Endothelial cell of umbilical vein (primary cell): ENCODE measurements around the gene NCAN. TPM values are rescaled to one million over a fixed set of nuclear protein-coding genes. Genes with fewer than 3 reads are reported as not detected.

Experiments used
- BruUV-seq: library from RNA; stranded (reverse); fragments of 400-500 nt; replicated peaks from 2 replicates; lab custom pipeline; 2021; lab: Mats Ljungman, UMichigan
- CTCF ChIA-PET: fragments of 300-600, 350-600 bp; sonication (Branson Sonifier 250); formaldehyde crosslinking; loops from one replicate; lab custom pipeline; 2021; ENCODE audit warnings: antibody characterized with exemption, inconsistent platforms; lab: Charles Lee
- POLR2A ChIA-PET: fragments of 300-600, 350-600 bp; sonication (Branson Sonifier 250); formaldehyde crosslinking; loops from one replicate; lab custom pipeline; 2021; ENCODE audit warnings: antibody characterized with exemption, inconsistent platforms; lab: Charles Lee
- DNase-seq: peaks from one replicate; pipeline ENCODE4 v3.0.0-alpha.2; 2011; ENCODE audit warnings: low read depth, low spot score
- FAIRE-seq: peaks from 2 replicates; lab custom pipeline; 2011; peaks lifted over from hg19 to GRCh38; lab: Jason Lieb, UNC
- H2AFZ ChIP-seq: 2 replicates; pipeline ENCODE4 v1.6.0; 2012; ENCODE audit warnings: low read depth, low read length, control low read depth, inconsistent platforms
- H3K27ac ChIP-seq: 2 replicates; pipeline ENCODE4 v1.5.1; 2011; ENCODE audit warnings: low read depth, mild to moderate bottlenecking, control low read depth, low read length, moderate library complexity; ENCODE audit not compliant: insufficient read depth
- H3K27me3 ChIP-seq, 2 experiments: 2 replicates each; pipeline versions ENCODE4 v1.6.0 to v1.6.1; 2011; ENCODE audit warnings: low read length in 2 of 2, mixed read lengths in 1 of 2; ENCODE audit not compliant: control insufficient read depth in 2 of 2, insufficient read depth in 2 of 2
- H3K36me3 ChIP-seq, 2 experiments: 2 replicates in 1 of 2; 3 replicates in 1 of 2; pipeline ENCODE4 v1.5.1; 2011; ENCODE audit warnings: low read length in 2 of 2, mild to moderate bottlenecking in 1 of 2, moderate library complexity in 1 of 2; ENCODE audit not compliant: control insufficient read depth in 2 of 2, insufficient read depth in 2 of 2; ENCODE audit errors: extremely low read depth in 1 of 2
- H3K4me1 ChIP-seq: 3 replicates; pipeline ENCODE4 v1.5.1; 2011; ENCODE audit warnings: mild to moderate bottlenecking, low read length; ENCODE audit not compliant: control insufficient read depth, insufficient read depth; ENCODE audit errors: extremely low read depth
- H3K4me2 ChIP-seq: 2 replicates; pipeline ENCODE4 v1.6.1; 2011; ENCODE audit warnings: low read length, control low read depth, mixed read lengths; ENCODE audit not compliant: insufficient read depth
- H3K4me3 ChIP-seq, 3 experiments: fragments of 200-600 bp in 1 of 3; sonication (generic), shearing (Covaris generic) in 1 of 3; replicated peaks in 1 of 3; 2 replicates each; pipeline ENCODE4 v1.5.1; 2011 to 2016; ENCODE audit warnings: control low read depth in 3 of 3, low read length in 3 of 3, mild to moderate bottlenecking in 2 of 3, inconsistent platforms in 1 of 3, low read depth in 1 of 3, moderate library complexity in 1 of 3; ENCODE audit not compliant: insufficient read depth in 1 of 3
- H3K79me2 ChIP-seq: 2 replicates; pipeline ENCODE4 v1.6.0; 2012; ENCODE audit warnings: low read length, inconsistent platforms; ENCODE audit not compliant: control insufficient read depth, insufficient read depth
- H3K9ac ChIP-seq: replicated peaks from 2 replicates; pipeline ENCODE3; 2011; ENCODE audit warnings: low read length, control low read depth; ENCODE audit not compliant: insufficient read depth; ENCODE audit errors: extremely low read depth
- H3K9me1 ChIP-seq: replicated peaks from 3 replicates; pipeline ENCODE4 v1.6.0; 2011; ENCODE audit warnings: mild to moderate bottlenecking, low read length; ENCODE audit not compliant: control insufficient read depth, insufficient read depth; ENCODE audit errors: extremely low read depth
- H3K9me3 ChIP-seq: replicated peaks from 2 replicates; pipeline ENCODE4 v1.5.1; 2012; ENCODE audit warnings: low read length, inconsistent platforms; ENCODE audit not compliant: control insufficient read depth, insufficient read depth
- H4K20me1 ChIP-seq: replicated peaks from 2 replicates; pipeline ENCODE3; 2011; ENCODE audit warnings: mild to moderate bottlenecking, low read length; ENCODE audit not compliant: control insufficient read depth, insufficient read depth; ENCODE audit errors: extremely low read depth
- EZH2 ChIP-seq: IDR thresholded peaks from 2 replicates; pipeline ENCODE4 v1.6.1; 2012; ENCODE audit warnings: borderline replicate concordance, low read depth, mild to moderate bottlenecking, moderate library complexity, low read length, inconsistent platforms; ENCODE audit not compliant: severe bottlenecking
- FOS ChIP-seq: IDR thresholded peaks from 2 replicates; pipeline ENCODE4 v1.6.1; 2011; ENCODE audit warnings: mild to moderate bottlenecking, low read length, moderate library complexity, borderline replicate concordance; ENCODE audit not compliant: insufficient read depth
- GATA2 ChIP-seq: IDR thresholded peaks from 2 replicates; pipeline ENCODE4 v1.7.0; 2011; ENCODE audit warnings: low read depth, mild to moderate bottlenecking, moderate library complexity, mixed read lengths, low read length; ENCODE audit not compliant: insufficient read length, insufficient read depth
- JUN ChIP-seq: IDR thresholded peaks from 2 replicates; pipeline ENCODE4 v1.6.1; 2011; ENCODE audit warnings: borderline replicate concordance, low read depth; ENCODE audit not compliant: insufficient read length, insufficient read depth
- MAX ChIP-seq: IDR thresholded peaks from 2 replicates; pipeline ENCODE4 v1.6.1; 2011; ENCODE audit not compliant: insufficient read depth, insufficient read length
- MYC ChIP-seq: IDR thresholded peaks from one replicate; pipeline ENCODE4 v1.6.1; 2011; ENCODE audit warnings: mild to moderate bottlenecking, low read depth, low read length
- POLR2A ChIP-seq: IDR thresholded peaks from 2 replicates; pipeline ENCODE4 v1.6.1; 2012; ENCODE audit warnings: low read depth, mild to moderate bottlenecking, control low read depth, low read length
- POLR2AphosphoS5 ChIP-seq: IDR thresholded peaks from 2 replicates; pipeline ENCODE4 v1.6.1; 2012; ENCODE audit warnings: low read depth, mild to moderate bottlenecking, control low read depth, low read length, moderate library complexity; ENCODE audit not compliant: insufficient read depth
- dilution Hi-C: fragments of 300-500 bp; cut with MboI; formaldehyde crosslinking; loops from one replicate; pipeline ENCODE4 v1.15.0; 2019; ENCODE audit warnings: low sequenced_read_pairs; ENCODE audit not compliant: extremely low pct_ligation_motif_present
- intact Hi-C: fragments of 100-400 bp; cut with micrococcal nuclease; formaldehyde crosslinking; loops from one replicate; pipeline ENCODE4 v1.10.0; 2022
- polyA plus RNA-seq, 4 experiments: library from polyadenylated mRNA; depleted of rRNA in 3 of 4; stranded (reverse) in 3 of 4; unstranded in 1 of 4; fragments of >200 nt; gene quantifications; 2 replicates each; pipeline versions ENCODE4 v1.2.1 to v1.2.3, GENCODE V29; 2011 to 2012; ENCODE audit warnings: missing spikeins in 1 of 4
- total RNA-seq: library from RNA; stranded (reverse); gene quantifications from 2 replicates; pipeline ENCODE4 v1.2.3, GENCODE V29; 2021
- TF ChIP-seq, protein P1 (sequence below), 2 donors: IDR thresholded peaks; 1 replicate in 1 of 2; 2 replicates in 1 of 2; pipeline ENCODE4 v1.5.1; 2011; ENCODE audit warnings: low read length in 2 of 2, mild to moderate bottlenecking in 2 of 2, moderate library complexity in 2 of 2, control low read depth in 1 of 2, inconsistent platforms in 1 of 2, low read depth in 1 of 2; ENCODE audit not compliant: insufficient read depth in 1 of 2; ENCODE audit errors: extremely low read depth in 1 of 2

Gene NCAN
- total and polyA plus RNA-seq, 2 donors (not counting 3 experiments of a cell fraction or from before 2014, with no cell fraction given) = not detected

DNA sequence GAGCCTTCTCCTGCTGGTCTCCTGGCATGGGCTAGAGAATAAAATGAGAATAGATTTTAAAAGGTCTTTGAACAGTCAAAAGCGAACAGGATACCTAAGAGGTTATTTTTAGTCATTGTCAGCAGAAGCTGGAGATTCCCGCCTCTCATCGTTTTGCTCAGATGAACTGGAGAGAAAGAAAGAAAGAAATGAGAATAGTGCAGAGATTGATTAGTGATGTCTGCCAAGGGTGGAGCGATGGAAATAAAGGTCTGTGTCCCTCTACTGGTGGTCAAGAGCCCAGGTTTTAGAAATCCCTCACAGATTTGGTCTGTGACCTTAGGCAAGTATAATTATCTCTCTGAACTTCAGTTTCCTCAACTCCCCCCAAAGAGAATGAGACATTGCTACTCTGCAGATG lies 5.3 kb downstream of the NCAN start:
- H3K79me2 ChIP-seq = no peaks in the 10 kb centered on the region
- BruUV-seq = no TSS peak
- dilution Hi-C loops = no loop called here
- FAIRE-seq (no peak), DNase-seq (no peak)
- H3K4me1 ChIP-seq = no peaks in the 10 kb centered on the region
- no peak overlapping the region for H3K4me2 ChIP-seq
- ChIA-PET POLR2A (no interaction called here), CTCF (interaction anchor here (2.9 kb wide), 1 partner anchor 8 kb away, joined by 9 read pairs; no protein-coding TSS in a partner anchor)
- no peaks in the 10 kb centered on the region for H3K9me3 ChIP-seq
- no peak overlapping the region for H3K9ac ChIP-seq
- no peak overlapping the region for H3K4me3 ChIP-seq
- no peaks in the 10 kb centered on the region for H3K9me1 ChIP-seq
- intact Hi-C loops = no loop called here
- no peak for TF ChIP-seq POLR2AphosphoS5
- TF ChIP-seq, protein P1, sequence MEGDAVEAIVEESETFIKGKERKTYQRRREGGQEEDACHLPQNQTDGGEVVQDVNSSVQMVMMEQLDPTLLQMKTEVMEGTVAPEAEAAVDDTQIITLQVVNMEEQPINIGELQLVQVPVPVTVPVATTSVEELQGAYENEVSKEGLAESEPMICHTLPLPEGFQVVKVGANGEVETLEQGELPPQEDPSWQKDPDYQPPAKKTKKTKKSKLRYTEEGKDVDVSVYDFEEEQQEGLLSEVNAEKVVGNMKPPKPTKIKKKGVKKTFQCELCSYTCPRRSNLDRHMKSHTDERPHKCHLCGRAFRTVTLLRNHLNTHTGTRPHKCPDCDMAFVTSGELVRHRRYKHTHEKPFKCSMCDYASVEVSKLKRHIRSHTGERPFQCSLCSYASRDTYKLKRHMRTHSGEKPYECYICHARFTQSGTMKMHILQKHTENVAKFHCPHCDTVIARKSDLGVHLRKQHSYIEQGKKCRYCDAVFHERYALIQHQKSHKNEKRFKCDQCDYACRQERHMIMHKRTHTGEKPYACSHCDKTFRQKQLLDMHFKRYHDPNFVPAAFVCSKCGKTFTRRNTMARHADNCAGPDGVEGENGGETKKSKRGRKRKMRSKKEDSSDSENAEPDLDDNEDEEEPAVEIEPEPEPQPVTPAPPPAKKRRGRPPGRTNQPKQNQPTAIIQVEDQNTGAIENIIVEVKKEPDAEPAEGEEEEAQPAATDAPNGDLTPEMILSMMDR (IDR thresholded peaks at IDR 0.05; ENCODE audit: extremely low read depth in 1 of 2, insufficient read depth in 1 of 2, low read depth in 1 of 2, low read length in 2 of 2) = peak; percentile 7 to 11
- no peaks in the 10 kb centered on the region for H4K20me1 ChIP-seq
- no peak overlapping the region for H3K27ac ChIP-seq
- no peaks in the 10 kb centered on the region for H3K36me3 ChIP-seq
- peaks cover 4 to 8% of the 10 kb centered on the region in 2 experiments for H3K27me3 ChIP-seq
- no peak overlapping the region for H2AFZ ChIP-seq

DNA sequence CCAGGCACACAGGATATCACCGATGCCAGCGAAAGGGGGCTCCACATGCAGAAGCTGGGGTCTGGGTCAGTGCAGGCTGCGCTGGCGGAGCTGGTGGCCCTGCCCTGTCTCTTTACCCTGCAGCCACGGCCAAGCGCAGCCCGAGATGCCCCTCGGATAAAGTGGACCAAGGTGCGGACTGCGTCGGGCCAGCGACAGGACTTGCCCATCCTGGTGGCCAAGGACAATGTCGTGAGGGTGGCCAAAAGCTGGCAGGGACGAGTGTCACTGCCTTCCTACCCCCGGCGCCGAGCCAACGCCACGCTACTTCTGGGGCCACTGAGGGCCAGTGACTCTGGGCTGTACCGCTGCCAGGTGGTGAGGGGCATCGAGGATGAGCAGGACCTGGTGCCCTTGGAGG lies 7.2 kb downstream of the NCAN start:
- no TSS peak for BruUV-seq
- Histone ChIP-seq H3K4me1 (no peaks in the 10 kb centered on the region), H3K36me3 (no peaks in the 10 kb centered on the region), H3K79me2 (no peaks in the 10 kb centered on the region), H3K4me3 (no peak overlapping the region), H3K9me3 (no peaks in the 10 kb centered on the region), H3K9me1 (no peaks in the 10 kb centered on the region), H3K4me2 (no peak overlapping the region), H3K27me3 (peaks cover 0 to 4% of the 10 kb centered on the region in 2 experiments), H3K9ac (no peak overlapping the region), H3K27ac (no peak overlapping the region), H4K20me1 (no peaks in the 10 kb centered on the region), H2AFZ (no peak overlapping the region)
- CTCF ChIA-PET = interaction anchor here (0.7 kb wide), 1 partner anchor 134 kb away, joined by 3 read pairs; no protein-coding TSS in a partner anchor
- POLR2A ChIA-PET = no interaction called here
- DNase-seq = no peak
- intact Hi-C loops (no loop called here), dilution Hi-C loops (no loop called here)
- no peak for TF ChIP-seq JUN
- no peak for TF ChIP-seq MAX
- no peak for TF ChIP-seq POLR2A
- TF ChIP-seq FOS = no peak
- TF ChIP-seq POLR2AphosphoS5 = no peak
- no peak for TF ChIP-seq EZH2
- TF ChIP-seq GATA2 = no peak
- no peak for TF ChIP-seq MYC
- TF ChIP-seq, protein P1 (IDR thresholded peaks at IDR 0.05; ENCODE audit: extremely low read depth in 1 of 2, insufficient read depth in 1 of 2, low read depth in 1 of 2, low read length in 2 of 2) = no peak
- no peak for FAIRE-seq
